WERI-Rb-1 (cell line): Measurements from ENCODE around the gene SPHK2.

ENCODE experiments used
- DNase-seq: peaks from one replicate; pipeline ENCODE4 v3.0.0-alpha.2; 2020
- H3K27ac ChIP-seq: fragments of 250-450 bp; sonication (Bioruptor Pico); 2 replicates; pipeline ENCODE4 v1.5.1; 2020; ENCODE audit warnings: mild to moderate bottlenecking, moderate library complexity
- H3K27me3 ChIP-seq: fragments of 250-450 bp; sonication (Bioruptor Pico); 2 replicates; pipeline ENCODE4 v1.5.1; 2021; ENCODE audit warnings: mild to moderate bottlenecking, low read depth, moderate library complexity; ENCODE audit not compliant: insufficient read depth, severe bottlenecking
- H3K36me3 ChIP-seq: fragments of 250-450 bp; sonication (Bioruptor Pico); 2 replicates; pipeline ENCODE4 v1.5.1; 2020; ENCODE audit warnings: mild to moderate bottlenecking, moderate library complexity
- H3K4me3 ChIP-seq: 2 replicates; pipeline ENCODE4 v1.5.1; 2011; ENCODE audit warnings: low read depth, mild to moderate bottlenecking, control low read depth, low read length
- H3K9me3 ChIP-seq: fragments of 250-450 bp; sonication (Bioruptor Pico); 2 replicates; pipeline ENCODE4 v1.5.1; 2021; ENCODE audit warnings: mild to moderate bottlenecking, moderate library complexity; ENCODE audit not compliant: severe bottlenecking
- TF ChIP-seq, protein P1 (sequence below): IDR thresholded peaks from 2 replicates; pipeline ENCODE4 v1.5.1; 2011; ENCODE audit warnings: low read depth, mild to moderate bottlenecking, control low read depth, inconsistent platforms, low read length

Gene SPHK2

DNA sequence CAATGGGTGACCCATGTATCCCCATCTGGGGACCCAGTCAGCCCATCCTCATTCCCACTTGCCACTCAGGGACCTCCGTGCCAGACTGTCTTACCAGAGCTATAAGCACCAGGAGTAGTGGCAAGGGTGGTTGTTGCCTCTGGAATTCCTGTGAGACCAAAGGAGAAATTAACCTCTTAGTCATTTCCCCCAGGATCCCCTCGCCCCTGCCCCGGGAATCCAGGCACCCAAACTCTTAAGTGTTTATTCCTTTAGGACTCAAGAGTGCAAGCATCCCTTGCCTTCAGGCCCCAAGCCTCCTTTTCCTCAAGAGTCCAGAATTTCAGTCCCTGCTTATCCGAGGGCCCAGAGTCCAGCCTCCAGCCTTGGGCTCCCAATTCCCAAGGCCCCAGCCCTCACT is 44.4 kb downstream of the SPHK2 start:
- H3K27ac ChIP-seq, result no peak overlapping the region
- no peaks in the 10 kb centered on the region for H3K27me3 ChIP-seq
- no peaks in the 10 kb centered on the region for H3K9me3 ChIP-seq
- TF ChIP-seq, protein P1, sequence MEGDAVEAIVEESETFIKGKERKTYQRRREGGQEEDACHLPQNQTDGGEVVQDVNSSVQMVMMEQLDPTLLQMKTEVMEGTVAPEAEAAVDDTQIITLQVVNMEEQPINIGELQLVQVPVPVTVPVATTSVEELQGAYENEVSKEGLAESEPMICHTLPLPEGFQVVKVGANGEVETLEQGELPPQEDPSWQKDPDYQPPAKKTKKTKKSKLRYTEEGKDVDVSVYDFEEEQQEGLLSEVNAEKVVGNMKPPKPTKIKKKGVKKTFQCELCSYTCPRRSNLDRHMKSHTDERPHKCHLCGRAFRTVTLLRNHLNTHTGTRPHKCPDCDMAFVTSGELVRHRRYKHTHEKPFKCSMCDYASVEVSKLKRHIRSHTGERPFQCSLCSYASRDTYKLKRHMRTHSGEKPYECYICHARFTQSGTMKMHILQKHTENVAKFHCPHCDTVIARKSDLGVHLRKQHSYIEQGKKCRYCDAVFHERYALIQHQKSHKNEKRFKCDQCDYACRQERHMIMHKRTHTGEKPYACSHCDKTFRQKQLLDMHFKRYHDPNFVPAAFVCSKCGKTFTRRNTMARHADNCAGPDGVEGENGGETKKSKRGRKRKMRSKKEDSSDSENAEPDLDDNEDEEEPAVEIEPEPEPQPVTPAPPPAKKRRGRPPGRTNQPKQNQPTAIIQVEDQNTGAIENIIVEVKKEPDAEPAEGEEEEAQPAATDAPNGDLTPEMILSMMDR, result no peak
- no peak overlapping the region for H3K4me3 ChIP-seq
- H3K36me3 ChIP-seq, result no peaks in the 10 kb centered on the region
- no peak for DNase-seq

DNA sequence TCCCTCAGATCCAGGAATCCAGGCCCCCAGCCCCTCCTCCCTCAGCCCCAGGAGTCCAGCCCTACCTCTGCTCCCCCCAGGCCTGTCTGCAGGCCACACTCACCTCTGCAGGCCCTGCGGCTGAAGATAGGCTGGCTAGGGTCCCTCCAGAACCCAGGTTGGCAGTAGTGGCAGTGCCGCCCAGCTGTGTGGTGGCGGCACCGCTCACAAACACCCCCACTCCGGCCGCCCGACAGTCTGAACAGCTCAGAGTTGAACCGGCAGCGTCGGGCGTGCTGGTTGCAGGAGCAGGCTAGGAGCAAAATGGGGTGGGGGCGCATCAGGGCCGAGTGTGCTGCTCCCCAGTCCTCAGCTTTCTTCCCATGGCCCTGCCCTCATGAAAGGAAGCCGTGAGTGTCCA is 45.2 kb downstream of the SPHK2 start:
- H3K4me3 ChIP-seq, result no peak overlapping the region
- no peaks in the 10 kb centered on the region for H3K27me3 ChIP-seq
- no peaks in the 10 kb centered on the region for H3K36me3 ChIP-seq
- no peaks in the 10 kb centered on the region for H3K9me3 ChIP-seq
- TF ChIP-seq, protein P1, result no peak
- DNase-seq, result no peak
- H3K27ac ChIP-seq, result no peak overlapping the region

DNA sequence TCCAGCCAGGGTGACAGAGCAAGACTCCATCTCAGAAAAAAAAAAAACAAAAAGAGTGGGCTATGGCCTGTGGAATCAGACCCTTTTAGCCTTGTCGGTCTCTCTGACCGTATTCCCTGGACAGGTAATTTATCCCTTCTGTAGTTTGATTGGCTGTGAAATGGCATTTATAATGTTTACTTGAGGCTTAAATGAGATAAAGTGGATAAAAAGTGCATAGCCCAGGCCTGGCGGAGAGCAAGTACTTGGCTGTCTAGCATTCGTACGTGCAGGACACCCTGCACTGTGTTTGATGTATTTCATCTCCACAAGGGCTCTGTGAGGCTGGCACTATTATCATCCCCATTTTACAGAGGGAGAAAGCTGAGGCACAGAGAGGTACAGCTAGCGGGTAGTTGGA is 46.5 kb downstream of the SPHK2 start:
- Histone ChIP-seq H3K36me3 (no peaks in the 10 kb centered on the region), H3K27me3 (no peaks in the 10 kb centered on the region), H3K4me3 (no peak overlapping the region), H3K9me3 (no peaks in the 10 kb centered on the region), H3K27ac (no peak overlapping the region)
- no peak for DNase-seq
- TF ChIP-seq, protein P1, result no peak

DNA sequence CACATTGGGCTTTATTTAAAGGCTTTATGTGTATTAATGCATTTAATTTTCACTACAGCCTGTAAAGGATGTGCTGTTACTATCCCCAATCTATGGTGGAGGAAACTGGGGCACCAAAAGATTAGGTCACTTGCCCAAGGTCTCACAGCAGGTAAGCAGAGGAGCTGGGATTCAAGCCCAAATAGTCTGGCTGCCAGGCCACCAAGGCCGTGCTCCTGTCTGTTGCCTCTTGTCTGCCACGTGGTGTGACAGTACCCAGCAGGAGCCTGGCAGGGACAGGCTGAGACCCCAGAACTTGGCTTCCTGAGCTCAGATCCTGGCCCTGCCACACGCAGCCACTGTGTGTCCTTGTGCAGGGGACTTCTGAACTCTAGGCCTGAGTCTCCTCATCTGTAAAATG is 49.0 kb downstream of the SPHK2 start:
- Histone ChIP-seq H3K27me3 (no peaks in the 10 kb centered on the region), H3K9me3 (no peaks in the 10 kb centered on the region), H3K36me3 (no peaks in the 10 kb centered on the region), H3K27ac (no peak overlapping the region), H3K4me3 (no peak overlapping the region)
- TF ChIP-seq, protein P1, result no peak
- no peak for DNase-seq

DNA sequence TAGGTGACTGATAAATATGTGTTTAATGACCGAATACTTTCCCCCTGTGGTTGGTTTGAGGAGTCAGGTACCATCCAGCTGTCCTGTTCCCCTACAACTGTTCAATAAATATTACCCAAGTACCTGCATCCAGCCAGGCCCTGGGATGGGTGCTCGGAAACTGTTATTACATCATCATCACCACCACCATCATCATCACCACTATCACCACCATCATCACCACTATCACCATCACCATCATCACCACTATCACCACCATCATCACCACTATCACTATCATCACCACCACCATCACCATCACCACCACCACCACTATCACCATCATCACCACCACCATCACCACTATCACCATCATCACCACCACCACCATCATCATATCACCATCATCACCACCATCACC is 49.5 kb downstream of the SPHK2 start:
- H3K36me3 ChIP-seq, result no peaks in the 10 kb centered on the region
- DNase-seq, result no peak
- no peaks in the 10 kb centered on the region for H3K9me3 ChIP-seq
- no peak overlapping the region for H3K27ac ChIP-seq
- TF ChIP-seq, protein P1, result no peak
- no peak overlapping the region for H3K4me3 ChIP-seq
- no peaks in the 10 kb centered on the region for H3K27me3 ChIP-seq

DNA sequence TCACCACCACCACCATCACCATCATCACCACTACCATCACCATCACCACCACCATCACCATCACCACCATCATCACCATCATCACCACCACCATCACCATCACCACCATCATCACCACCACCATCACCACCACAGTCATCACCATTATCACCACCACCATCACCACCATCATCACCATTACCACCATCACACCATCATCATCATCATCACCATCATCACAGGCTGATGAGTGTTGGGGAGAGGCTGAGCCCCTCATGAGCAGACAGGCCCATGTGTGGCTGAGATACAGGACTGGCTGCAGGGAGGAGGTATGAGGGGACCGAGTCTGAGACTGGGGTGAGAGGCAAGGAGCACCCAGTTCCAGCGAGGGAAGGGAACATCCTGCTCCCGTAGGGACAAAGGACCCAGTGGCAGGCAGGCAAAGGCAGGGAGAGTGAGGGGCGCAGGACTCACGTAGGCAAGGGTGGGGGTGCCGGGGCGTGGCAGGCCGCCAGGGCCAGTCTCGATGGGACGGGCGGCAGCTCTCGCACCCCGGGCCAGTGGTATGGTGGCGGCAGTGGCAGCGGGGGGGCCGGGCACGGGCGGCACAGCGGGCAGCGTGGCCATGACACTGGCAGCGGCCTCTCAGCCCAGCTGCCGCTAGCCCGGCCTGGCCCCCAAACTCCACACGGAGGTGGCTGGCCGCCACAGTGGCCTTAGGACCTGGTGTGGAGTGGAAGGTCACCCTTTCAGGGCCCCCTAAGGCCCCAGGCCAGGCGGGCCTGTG is 50.8 kb downstream of the SPHK2 start:
- TF ChIP-seq, protein P1, result no peak
- Histone ChIP-seq H3K27ac (no peak overlapping the region), H3K36me3 (no peaks in the 10 kb centered on the region), H3K9me3 (no peaks in the 10 kb centered on the region), H3K4me3 (no peak overlapping the region), H3K27me3 (no peaks in the 10 kb centered on the region)
- no peak for DNase-seq
